GM12878 (cell line): ENCODE measurements around the gene MBD2. TPM values are rescaled to one million over a fixed set of nuclear protein-coding genes. Genes with fewer than 3 reads are reported as not detected.
A peak's percentile ranks its signal among the peaks of the same experiment; 100 is the strongest.

ENCODE experiments used
- BCL3 ChIP-seq: IDR thresholded peaks from 2 replicates; pipeline ENCODE4 v1.6.1; 2011; ENCODE audit warnings: borderline replicate concordance, low read depth, mild to moderate bottlenecking, moderate library complexity, low read length; ENCODE audit not compliant: insufficient read depth, poor library complexity, severe bottlenecking
- BHLHE40 ChIP-seq, 2 experiments: fragments of 450-650 bp in 1 of 2; IDR thresholded peaks; 2 replicates each; pipeline ENCODE4 v1.6.1; 2011 to 2017; ENCODE audit warnings: low read depth in 2 of 2, borderline replicate concordance in 1 of 2, improper control_type of control experiment in 1 of 2, low read length in 1 of 2, mild to moderate bottlenecking in 1 of 2
- CBX5 ChIP-seq: sonication (generic); IDR thresholded peaks from 2 replicates; pipeline ENCODE4 v1.6.1; 2016; ENCODE audit warnings: low read depth, moderate library complexity, mild to moderate bottlenecking, inconsistent platforms
- CHD1 ChIP-seq: IDR thresholded peaks from 2 replicates; pipeline ENCODE4 v1.6.1; 2012; ENCODE audit warnings: low read depth, low read length, improper control_type of control experiment
- CHD4 ChIP-seq: fragments of 200-600 bp; sonication (generic); IDR thresholded peaks from 2 replicates; pipeline ENCODE4 v1.6.1; 2016; ENCODE audit warnings: mild to moderate bottlenecking
- CREB1 ChIP-seq: IDR thresholded peaks from 2 replicates; pipeline ENCODE4 v1.6.1; 2012; ENCODE audit warnings: low read depth, mild to moderate bottlenecking, inconsistent platforms
- DPF2 ChIP-seq: fragments of 450-650 bp; IDR thresholded peaks from 2 replicates; pipeline ENCODE4 v1.6.1; 2017; ENCODE audit warnings: mild to moderate bottlenecking
- E2F4 ChIP-seq: IDR thresholded peaks from 2 replicates; pipeline ENCODE4 v1.6.1; 2012; ENCODE audit warnings: low read depth, low read length, improper control_type of control experiment
- E2F8 ChIP-seq: fragments of 450-650 bp; IDR thresholded peaks from 2 replicates; pipeline ENCODE4 v1.6.1; 2018; ENCODE audit warnings: mild to moderate bottlenecking, low read depth, moderate library complexity; ENCODE audit not compliant: partially characterized antibody
- EGR1 ChIP-seq, 2 experiments: IDR thresholded peaks; 1 replicate in 1 of 2; 2 replicates in 1 of 2; pipeline ENCODE4 v1.6.1; 2011 to 2012; ENCODE audit warnings: low read depth in 2 of 2, low read length in 2 of 2, borderline replicate concordance in 1 of 2, mild to moderate bottlenecking in 1 of 2, moderate library complexity in 1 of 2
- EP300 ChIP-seq, 2 experiments: fragments of 150-350 bp in 1 of 2; IDR thresholded peaks; 2 replicates each; pipeline ENCODE4 v1.6.1; 2011 to 2012; ENCODE audit warnings: low read depth in 2 of 2, low read length in 2 of 2, borderline replicate concordance in 1 of 2, improper control_type of control experiment in 1 of 2, inconsistent platforms in 1 of 2; ENCODE audit not compliant: control insufficient read depth in 1 of 2
- FOXK2 ChIP-seq: fragments of 450-650 bp; IDR thresholded peaks from 2 replicates; pipeline ENCODE4 v1.6.1; 2017; ENCODE audit warnings: mild to moderate bottlenecking, moderate library complexity
- JUNB ChIP-seq: IDR thresholded peaks from 2 replicates; pipeline ENCODE4 v1.6.1; 2016; ENCODE audit warnings: antibody characterized with exemption, mild to moderate bottlenecking
- NFXL1 ChIP-seq: fragments of 450-650 bp; IDR thresholded peaks from 2 replicates; pipeline ENCODE4 v1.6.1; 2017; ENCODE audit warnings: antibody characterized with exemption, mild to moderate bottlenecking, borderline replicate concordance
- RAD51 ChIP-seq: fragments of 450-650 bp; IDR thresholded peaks from 2 replicates; pipeline ENCODE4 v1.6.1; 2016; ENCODE audit warnings: moderate library complexity, mild to moderate bottlenecking, inconsistent platforms
- RCOR1 ChIP-seq: conservative IDR thresholded peaks from 2 replicates; pipeline ENCODE4 v1.6.1; 2012; ENCODE audit warnings: low read depth, low read length, improper control_type of control experiment
- SIN3A ChIP-seq: IDR thresholded peaks from 2 replicates; pipeline ENCODE4 v1.6.1; 2012; ENCODE audit warnings: low read depth, low read length, improper control_type of control experiment
- STAT1 ChIP-seq: fragments of 450-650 bp; conservative IDR thresholded peaks from 2 replicates; pipeline ENCODE4 v1.6.1; 2014; ENCODE audit warnings: antibody characterized with exemption, mild to moderate bottlenecking
- ZNF207 ChIP-seq: fragments of 450-650 bp; IDR thresholded peaks from 2 replicates; pipeline ENCODE4 v1.6.1; 2014; ENCODE audit warnings: antibody characterized with exemption, mild to moderate bottlenecking, borderline replicate concordance
- ZNF592 ChIP-seq: fragments of 450-650 bp; IDR thresholded peaks from 2 replicates; pipeline ENCODE4 v1.6.1; 2017; ENCODE audit warnings: mild to moderate bottlenecking, moderate library complexity
- polyA plus RNA-seq, 11 experiments: library from polyadenylated mRNA; depleted of rRNA in 4 of 11; unstranded in 6 of 11; stranded (reverse) in 5 of 11; fragments of >200 nt; fragmentation: Nextera tagmentation in 4 of 11; fragmentation: Illumina TruSeq in 1 of 11; extraction: Ambion mirVana in 4 of 11; extraction: Trizol in 1 of 11; gene quantifications; 1 replicate in 1 of 11; 2 replicates in 10 of 11; pipeline versions ENCODE4 v1.2.1 to v1.2.3, GENCODE V29; 2011 to 2016; ENCODE audit warnings: inconsistent platforms in 2 of 11, missing spikeins in 2 of 11, low read depth in 1 of 11
- total RNA-seq, 4 experiments: library from RNA; depleted of rRNA in 3 of 4; stranded (reverse); fragments of >200 nt in 3 of 4; fragmentation: Illumina TruSeq in 1 of 4; extraction: Trizol in 1 of 4; gene quantifications; 2 replicates each; pipeline versions ENCODE4 v1.2.1 to v1.2.3, GENCODE V29; 2013 to 2021

MBD2 gene
- total and polyA plus RNA-seq, 10 of the 15 experiments (the other 5 are each of a cell fraction or from before 2014, with no cell fraction given): 24.1 to 276 (median 57.9) TPM

- peak; percentile 72 to 76 for TF ChIP-seq EP300 (IDR thresholded peaks at IDR 0.05; ENCODE audit: borderline replicate concordance in 1 of 2, control insufficient read depth in 1 of 2, low read depth in 2 of 2, low read length in 2 of 2)
- no peak for TF ChIP-seq EGR1 (IDR thresholded peaks at IDR 0.05; ENCODE audit: borderline replicate concordance in 1 of 2, low read depth in 2 of 2, low read length in 2 of 2)
- peak; percentile 42; the same call in 1 of the 2 replicates for TF ChIP-seq CREB1
- no peak for TF ChIP-seq FOXK2
- no peak for TF ChIP-seq BCL3
- peak; percentile 46 for TF ChIP-seq RAD51
- no peak for TF ChIP-seq CHD1
- peak; percentile 35; the same call in 1 of the 2 replicates for TF ChIP-seq JUNB
- TF ChIP-seq NFXL1: no peak
- no peak for TF ChIP-seq E2F8
- TF ChIP-seq STAT1: no peak
- 0 out of 2 replicates have a peak, but pooled peaks have one; percentile 4 for TF ChIP-seq CBX5
- no peak for TF ChIP-seq CHD4
- peak; percentile 62 to 77; a peak in 3 of 4 replicates for TF ChIP-seq BHLHE40 (IDR thresholded peaks at IDR 0.05; ENCODE audit: borderline replicate concordance in 1 of 2, low read depth in 2 of 2, low read length in 1 of 2)
- no peak for TF ChIP-seq ZNF592
- TF ChIP-seq DPF2: peak; percentile 80; the same call in 1 of the 2 replicates
- TF ChIP-seq E2F4: no peak
- TF ChIP-seq SIN3A: peak; percentile 56; the same call in 1 of the 2 replicates
- TF ChIP-seq RCOR1: no peak
- TF ChIP-seq ZNF207: peak; percentile 74; the same call in 1 of the 2 replicates
Observed at GRCh38 chr18:54222922-54223567, 1.4 kb downstream of the MBD2 start (continued).
